GM19463 (cell line): ENCODE data around the gene TTC8.
"Not testable (repeated sequence)": the region's sequence is repeated elsewhere in the genome, so short reads cannot be mapped to it uniquely, and the experiment has no call there.

Experiments used
- ATAC-seq: cut with Tn5 transposase; IDR thresholded peaks from one replicate; pipeline ENCODE4 v1.9.1; 2021; ENCODE audit warnings: mild to moderate bottlenecking, moderate library complexity; ENCODE audit not compliant: unreplicated experiment

Gene TTC8

DNA sequence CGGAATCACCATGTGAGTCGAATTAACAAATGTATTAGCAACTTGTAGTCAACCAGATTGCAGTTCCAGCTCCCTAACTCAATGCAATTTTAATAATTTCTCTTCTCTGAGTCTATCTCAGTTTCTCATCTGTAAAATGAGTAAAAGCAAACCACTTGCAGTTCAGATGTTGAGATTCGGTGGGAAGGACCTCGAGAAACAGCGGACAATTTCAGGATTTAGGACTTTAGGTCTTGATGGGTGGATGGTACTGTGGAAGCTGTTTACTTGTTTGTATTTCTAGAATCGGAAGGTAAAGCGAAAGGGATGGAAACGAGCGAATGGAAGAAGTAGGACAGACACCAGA, 510 bp upstream of the TTC8 start:
- ATAC-seq: peak; percentile 1

DNA sequence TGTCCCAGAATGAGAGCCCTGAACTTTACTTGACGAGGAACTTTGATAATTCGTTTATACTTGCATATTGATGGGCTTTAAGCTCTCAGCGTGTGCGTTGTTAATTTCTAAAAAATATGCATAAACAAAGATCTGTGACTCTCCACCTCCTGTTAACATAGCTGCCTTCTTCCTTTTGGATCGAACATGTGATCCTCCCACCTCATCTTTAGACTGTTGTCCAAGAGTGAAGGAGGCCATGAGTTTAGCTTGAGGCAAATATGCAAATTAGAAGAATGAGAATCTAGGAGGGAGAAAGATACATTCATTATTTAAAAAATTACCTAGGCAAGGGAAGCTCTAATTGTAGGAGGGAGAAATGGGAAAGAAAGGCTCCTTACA, 617 bp downstream of the TTC8 start:
- no peak for ATAC-seq

DNA sequence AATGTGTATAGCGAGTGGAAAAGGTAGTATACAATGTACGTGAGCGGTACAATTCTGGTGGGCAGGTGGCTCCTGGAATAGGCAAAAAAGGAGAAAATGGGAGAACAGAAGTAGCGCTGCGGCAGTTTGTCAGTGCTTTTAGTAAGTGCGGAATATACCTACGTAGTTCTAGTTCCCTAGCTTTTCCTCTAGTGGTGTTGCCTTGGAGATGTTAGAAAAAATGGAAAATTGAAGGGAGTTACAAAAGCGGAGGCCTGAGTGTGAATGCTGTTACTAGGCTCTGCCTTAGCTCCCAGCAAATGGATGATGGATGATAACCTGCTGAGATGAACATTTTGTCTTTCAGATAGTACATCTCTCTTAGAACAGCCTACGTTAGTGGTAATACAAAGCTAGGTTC, 1.1 kb downstream of the TTC8 start:
- no peak for ATAC-seq

DNA sequence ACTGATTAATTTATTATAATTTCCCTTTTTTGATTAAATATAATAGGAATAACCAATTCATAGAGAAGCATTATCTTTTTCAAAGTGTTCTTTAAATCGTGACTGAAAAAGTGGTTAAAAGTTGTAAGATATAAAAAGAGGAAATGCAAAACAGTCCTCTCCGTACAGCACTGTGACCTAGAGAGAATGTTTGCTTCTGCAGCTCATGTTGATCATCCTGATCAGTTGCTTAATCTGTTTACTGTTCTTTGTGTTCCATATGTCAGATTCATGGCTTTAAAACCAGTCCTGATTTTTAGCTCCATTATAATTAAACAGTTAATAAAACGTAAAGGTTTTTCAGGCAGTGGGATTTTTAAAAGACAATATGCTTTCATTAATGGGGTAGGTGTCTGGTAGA, 4.7 kb downstream of the TTC8 start:
- ATAC-seq: no peak

DNA sequence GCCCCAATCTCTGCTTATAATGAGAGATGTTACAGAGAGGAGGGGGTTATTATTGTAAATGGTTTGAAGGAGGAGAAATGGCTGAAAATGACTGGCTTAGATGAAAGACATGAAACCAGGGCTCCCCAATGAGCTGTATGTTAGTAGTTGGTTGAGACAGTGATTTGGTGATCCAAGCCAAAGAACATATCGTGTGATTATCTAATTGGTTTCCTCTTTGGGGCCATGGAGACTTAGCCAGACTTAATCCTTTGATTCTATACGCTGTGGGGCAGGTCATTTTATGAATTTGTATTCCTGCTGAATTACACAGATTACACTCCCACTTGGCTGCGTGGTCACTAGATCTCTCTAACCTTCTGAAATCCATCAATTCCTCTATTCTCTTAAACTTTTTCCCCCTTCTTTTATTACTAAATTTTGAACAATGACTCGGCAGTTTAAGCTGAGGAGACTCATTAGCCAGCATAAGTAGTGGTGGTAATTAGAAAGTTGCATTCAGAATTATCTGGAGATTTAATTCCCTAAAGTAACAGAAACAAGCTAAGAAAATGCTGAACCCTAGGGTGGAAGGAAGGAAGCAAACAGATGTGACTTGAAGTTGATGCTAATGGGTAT, 5.3 kb downstream of the TTC8 start:
- ATAC-seq: no peak

DNA sequence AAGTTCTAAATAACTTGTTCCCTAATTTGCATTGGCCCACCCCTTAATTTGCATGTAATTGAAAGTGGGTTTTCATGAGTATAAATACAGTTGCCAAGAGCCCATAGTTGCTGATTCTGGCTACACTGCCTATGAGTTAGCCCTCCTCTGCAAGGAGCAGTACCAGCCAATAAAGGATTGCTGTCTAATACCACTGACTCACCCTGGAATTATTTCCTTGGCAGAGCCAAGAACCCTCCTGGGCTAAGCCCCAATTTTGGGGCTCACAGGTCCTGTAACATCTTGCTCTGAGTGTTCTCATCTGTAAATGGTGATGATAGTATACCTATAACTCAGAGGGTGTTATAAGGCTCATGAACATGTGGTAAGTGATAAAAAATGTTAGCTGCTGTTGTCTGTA, 6.8 kb downstream of the TTC8 start:
- ATAC-seq: no peak

DNA sequence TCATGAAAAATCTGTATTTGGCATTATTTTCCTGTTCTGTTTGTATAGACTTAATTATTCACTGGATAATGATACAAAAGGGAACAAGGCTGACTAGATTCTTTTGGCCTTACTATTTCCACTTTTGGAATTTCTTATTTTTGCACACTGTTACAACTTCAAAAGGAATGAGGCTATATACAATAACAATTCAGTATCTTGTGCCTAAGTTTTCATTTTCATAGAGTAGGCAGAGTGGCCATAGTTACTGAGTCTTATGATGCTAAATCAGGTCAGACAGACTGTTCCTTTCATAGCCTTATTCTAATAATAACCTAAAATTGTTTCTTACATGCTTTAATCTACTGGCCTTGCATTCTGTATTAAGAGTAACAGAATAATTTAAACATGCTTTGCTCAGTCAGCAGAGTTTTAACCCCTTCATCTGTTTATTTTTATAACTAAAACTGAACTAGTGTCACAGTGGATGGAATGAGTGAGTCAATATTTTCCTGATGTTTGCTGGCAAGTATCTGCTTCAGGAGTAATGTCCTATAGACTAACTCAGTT, 10.5 kb downstream of the TTC8 start:
- no peak for ATAC-seq

DNA sequence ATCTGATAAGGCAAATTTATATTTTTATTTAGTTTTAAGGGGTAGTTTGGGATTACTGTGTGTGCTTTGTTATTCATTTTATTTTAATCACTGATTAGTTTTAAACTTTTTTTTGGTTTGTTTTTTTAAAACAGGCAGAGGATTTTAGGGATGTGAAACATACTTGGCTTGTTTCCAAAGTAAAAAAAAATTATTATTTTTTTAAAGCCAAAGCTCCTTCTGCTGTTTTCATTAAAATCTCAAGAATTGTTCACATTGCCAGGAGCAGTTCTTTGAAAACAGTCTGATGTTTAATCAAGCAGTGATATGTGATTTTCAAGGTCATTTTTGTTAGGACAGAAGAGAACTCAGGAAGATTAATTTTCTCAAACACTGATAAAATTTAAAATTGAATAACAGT, 11.2 kb downstream of the TTC8 start:
- ATAC-seq: no peak

DNA sequence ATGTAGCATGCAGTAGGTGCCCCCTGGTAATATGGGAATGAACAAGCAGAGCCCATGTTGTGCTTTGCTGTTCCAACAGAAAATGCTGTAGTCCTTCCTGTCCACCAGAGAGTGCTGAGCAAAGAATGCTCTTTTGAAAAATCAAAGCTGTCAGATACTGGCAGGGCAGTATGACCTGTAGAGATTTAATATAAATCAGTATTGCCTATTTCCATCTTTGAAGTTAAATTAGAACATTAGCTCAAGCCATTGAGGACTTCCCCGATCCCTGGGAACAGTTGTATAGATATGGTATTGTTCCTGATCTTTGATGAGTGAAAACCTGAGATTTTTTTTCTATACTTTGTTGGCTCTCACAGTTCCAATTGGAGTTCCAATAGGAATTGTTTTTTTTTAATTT, 13.0 kb downstream of the TTC8 start:
- ATAC-seq: no peak

DNA sequence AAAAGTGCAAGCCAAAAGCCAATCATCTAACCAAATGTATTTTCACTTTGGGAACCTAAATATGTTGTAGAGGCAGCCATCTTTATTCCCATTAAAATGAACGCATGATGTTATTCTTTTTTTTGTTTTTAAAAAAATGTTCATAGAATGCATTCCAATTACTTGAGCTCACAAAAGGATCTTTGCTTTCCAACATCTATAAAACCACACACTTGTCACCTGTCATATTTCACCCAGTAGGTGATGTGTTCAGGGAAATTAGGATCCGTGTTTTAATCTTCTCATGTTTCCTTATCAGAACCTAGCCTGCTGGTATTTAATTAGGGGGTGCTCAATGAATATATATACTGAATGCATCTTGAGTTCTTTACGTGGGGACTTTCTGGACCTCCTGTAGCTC, 13.6 kb downstream of the TTC8 start:
- no peak for ATAC-seq

DNA sequence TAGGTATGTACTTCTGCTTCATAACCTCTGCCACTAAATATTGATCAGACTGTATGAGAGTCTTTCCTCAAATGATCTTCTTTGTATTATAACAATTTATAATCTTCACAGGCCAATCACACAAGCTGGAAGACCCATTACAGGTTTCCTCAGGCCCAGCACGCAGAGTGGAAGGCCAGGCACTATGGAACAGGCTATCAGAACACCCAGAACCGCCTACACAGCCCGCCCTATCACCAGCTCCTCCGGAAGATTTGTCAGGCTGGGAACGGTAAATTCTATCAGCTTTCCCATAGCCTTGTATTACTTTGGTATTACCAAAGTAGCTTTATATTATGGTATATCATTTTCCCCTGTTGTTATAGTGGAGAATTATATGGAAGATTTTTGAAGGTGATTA, 16.5 kb downstream of the TTC8 start:
- no peak for ATAC-seq

DNA sequence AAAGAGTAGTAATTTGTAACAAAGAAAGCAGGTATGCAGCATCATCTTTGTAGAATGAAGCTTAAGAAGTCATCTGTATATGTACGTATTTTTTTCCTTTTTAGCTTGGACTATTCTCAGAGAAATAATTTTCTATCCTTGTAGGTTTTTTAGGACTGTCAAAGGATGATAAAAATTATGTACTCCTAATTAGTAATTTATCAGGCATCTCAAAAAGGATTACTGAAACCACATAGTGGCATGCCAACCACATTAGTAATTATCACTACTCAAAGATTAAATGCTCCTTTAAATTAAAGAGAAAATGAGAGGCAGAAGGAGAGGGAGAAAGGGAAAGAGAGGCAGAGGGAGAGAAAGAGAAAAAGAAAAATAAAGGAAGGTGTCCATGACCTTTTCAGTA, 17.3 kb downstream of the TTC8 start:
- ATAC-seq: no peak

DNA sequence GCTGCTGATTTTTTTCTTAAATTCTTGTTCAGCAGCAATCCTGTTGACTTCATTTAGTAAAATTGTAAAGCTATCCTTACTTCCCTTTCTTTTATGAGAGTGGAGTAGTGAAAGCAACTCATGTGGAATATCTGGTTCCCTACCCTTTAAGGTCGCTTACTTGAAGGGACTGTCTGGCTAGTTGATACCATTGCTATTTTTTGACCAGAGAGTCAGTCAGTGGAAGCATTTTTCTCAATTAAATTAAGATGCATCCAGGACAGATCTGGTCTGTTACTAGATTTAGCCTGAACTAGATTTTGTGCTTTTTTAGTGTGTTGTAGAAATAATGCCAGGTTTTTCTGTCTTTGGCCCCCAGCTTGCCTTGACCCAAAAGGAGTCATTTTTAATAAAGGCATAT, 18.0 kb downstream of the TTC8 start:
- ATAC-seq: no peak

DNA sequence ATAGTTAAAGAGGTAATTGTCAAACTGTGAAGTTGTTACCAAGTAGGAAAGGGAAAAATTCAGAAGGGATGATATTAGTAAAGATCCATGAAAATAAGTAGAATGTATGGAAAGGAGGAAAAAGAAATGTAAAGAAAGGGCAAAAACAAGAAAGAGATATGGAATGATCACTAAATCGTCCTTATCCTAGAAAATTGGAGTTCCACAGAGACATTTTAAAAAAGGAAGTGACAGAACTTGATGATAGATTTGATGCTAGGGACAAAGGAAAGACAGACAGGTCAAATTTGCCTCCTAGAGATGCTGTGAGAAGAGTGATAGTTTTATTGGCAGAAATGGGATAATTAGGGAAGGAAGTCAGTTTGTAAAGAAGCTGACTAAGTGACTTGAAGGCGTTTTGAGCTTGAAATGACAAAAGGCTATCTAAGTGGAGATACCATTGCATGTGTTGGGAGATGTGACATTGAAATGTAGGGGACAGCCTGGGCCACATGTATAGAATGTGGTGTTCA, 20.6 kb downstream of the TTC8 start:
- no peak for ATAC-seq

DNA sequence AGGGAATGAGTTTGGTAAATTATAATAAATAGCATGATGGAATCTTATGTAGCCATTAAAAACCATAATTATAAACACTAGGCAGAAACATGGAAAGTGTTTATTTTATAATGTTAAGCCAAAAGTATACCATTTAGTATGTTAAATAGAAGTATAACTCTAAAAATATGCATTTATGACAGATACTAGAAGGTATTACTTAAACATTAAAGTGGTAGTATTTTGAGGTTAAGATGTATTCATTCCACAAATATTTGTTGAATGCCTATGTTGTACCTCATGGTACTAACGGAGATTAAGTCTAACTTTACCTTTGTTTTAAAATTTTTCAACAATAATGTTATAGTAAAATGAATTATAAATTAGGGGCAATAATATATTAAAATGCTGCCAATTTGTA, 24.1 kb downstream of the TTC8 start:
- no peak for ATAC-seq

DNA sequence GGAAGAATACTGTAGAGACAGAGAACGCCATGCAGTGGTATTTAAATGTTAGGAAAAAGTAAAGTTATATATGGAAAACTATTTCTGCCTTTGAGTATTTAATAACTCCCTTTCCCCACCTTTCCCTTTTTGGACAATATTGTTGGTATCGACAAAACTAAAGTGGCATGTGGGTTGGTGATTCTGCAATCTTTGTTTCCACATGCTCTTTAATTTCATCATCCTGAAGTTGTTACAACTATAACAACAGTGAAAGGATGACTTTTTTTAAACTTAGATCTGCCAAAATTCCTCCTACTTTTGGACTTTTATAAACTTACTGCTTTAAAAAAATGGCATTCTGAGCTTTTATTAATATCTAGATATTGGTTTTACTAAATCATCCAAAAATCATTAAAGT, 25.3 kb downstream of the TTC8 start:
- ATAC-seq: no peak

DNA sequence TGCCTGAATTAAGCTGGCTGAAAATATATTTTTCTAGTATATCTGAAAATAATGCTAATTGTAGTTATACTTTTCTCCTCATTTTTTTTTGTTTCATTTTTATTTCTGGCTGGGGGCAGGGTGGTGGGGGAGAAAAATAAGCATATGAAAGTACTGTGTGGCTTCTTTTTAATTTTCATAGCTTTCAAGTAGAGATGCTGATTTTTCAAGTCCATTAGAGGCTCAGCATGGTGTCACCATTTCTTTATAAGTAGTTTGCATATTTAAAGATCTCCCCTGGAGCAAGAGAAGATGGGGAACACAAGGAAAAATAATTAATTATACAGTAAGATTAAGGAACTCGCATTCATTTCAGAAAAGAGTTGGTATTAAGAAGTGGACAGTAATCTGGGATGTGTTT, 27.1 kb downstream of the TTC8 start:
- no peak for ATAC-seq

DNA sequence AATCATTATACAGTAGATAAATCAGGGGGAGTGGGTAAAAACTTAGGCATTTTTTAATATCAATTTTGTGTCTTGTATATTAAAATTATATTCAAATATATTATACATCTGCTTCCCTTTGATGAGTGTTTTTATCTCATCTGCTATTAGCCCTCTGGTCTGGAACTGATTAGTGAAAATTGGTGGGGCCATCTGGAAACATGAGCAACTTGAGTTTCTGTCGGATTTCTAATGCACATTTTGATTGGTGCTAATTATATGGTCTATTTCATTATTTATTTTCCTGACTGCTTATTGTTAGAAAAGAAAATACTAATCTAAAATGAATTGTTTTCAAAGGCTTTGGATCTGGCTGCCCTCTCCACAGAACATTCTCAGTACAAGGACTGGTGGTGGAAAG, 28.2 kb downstream of the TTC8 start:
- ATAC-seq: no peak

DNA sequence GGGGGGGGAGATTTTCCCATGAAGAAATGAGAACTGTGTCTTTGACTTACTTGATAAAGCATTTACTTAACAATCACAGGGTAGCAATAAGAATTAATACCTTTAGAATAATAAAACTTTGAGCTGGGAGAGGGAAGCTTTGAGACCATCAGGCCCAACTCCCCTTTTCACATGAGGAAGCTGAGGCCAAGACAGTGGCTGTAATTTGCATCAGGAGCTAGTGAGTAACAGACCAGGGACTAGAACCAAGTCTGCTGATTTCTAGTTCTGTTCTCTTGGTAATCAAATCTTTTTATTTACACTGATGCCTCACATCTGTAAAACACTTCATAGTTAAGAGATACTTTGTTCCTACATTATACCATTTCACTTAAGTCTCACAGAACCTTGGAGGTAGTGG, 28.7 kb downstream of the TTC8 start:
- ATAC-seq: no peak

DNA sequence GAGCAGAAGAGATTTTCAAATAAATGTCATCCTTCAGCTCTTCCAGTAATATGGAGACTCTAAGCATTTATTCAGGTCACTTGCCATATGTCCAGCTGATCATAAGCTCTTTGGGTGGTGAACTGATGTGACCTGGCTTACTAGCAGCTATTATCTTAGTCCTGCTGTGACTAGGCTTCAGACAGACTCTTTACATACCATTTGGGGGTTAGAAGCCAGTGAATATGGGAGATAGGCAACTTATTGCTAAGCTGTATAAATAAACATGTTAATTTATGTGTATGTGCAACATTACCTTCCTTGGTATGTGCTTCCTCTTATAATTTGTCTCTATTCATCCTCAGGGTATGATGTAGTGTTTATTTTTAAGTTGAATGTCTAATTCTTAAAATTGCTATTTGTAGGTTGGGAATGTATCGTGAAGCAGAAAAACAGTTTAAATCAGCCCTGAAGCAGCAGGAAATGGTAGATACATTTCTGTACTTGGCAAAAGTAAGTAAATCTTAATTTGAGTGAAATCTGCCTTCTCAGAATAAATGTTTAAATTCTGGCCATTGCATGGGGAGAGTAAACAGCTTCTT, 32.4 kb downstream of the TTC8 start:
- no peak for ATAC-seq

DNA sequence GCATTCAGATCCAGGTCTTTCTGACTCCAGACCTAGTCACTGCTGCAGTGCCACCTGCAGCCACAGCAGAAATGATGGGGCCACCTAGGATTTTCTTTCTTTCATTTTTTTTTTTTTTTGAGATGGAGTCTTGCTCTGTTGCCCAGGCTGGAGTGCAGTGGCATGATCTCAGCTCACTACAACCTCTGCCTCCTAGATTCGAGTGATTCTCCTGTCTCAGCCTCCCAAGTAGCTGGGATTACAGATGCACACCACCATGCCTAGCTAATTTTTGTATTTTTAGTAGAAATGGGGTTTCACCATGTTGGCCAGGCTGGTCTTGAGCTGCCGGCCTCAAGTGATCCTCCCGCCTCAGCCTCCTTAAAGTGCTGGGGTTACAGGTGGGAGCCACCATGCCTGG, 33.4 kb downstream of the TTC8 start:
- not testable (repeated sequence) for ATAC-seq

DNA sequence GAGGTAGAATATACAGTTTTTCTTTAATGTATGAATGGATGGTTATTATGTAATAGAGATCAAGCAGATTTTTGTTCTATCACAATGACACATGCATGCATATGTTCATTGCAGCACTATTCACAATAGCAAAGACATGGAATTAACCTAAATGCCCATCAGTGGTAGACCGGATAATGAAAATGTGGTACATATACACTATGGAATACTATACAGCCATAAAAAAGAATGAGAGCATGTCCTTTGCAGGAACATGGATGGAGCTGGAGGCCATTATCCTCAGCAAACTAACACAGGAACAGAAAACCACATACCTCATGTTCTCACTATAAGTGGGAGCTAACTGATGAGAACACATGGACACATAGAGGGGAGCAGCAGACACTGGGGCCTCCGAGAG, 34.7 kb downstream of the TTC8 start:
- ATAC-seq: not testable (repeated sequence)

DNA sequence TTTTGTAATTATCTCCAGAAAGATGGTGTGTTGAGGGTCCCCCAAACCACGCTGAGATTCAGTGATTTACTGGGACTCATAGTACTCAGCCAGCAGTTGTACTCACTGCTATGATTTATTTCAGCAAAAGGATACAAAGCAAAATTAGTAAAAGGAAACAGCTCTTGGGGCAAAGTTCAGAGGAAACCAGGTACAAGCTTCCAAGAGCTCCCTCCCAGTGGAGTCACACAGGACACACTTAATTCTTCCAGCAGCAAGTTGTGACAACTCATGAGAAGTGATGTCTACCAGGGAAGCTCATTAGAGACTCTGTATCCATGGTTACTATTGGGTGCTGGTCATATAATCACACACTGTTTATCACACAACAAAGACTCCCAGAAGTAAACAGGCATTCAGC, 38.7 kb downstream of the TTC8 start:
- ATAC-seq: no peak
